Bronchial epithelial cell (primary cell): Measurements from ENCODE around the gene FLT3. TPM values are rescaled to one million over a fixed set of nuclear protein-coding genes. Genes with fewer than 3 reads are reported as not detected.
"Not testable (repeated sequence)": the region's sequence is repeated elsewhere in the genome, so short reads cannot be mapped to it uniquely, and the experiment has no call there.

Experiments
- DNase-seq: peaks from one replicate; pipeline ENCODE4 v3.0.0-alpha.2; 2010; ENCODE audit warnings: low read depth
- FAIRE-seq: peaks from 2 replicates; lab custom pipeline; 2011; peaks lifted over from hg19 to GRCh38; lab: Jason Lieb, UNC
- H3K27me3 ChIP-seq: 2 replicates; pipeline ENCODE4 v1.5.1; 2011; ENCODE audit warnings: low read length; ENCODE audit not compliant: control insufficient read depth, insufficient read depth
- H3K36me3 ChIP-seq: 2 replicates; pipeline ENCODE4 v1.5.1; 2011; ENCODE audit warnings: low read length; ENCODE audit not compliant: control insufficient read depth, insufficient read depth
- H3K4me3 ChIP-seq: 2 replicates; pipeline ENCODE4 v1.5.1; 2011; ENCODE audit warnings: mild to moderate bottlenecking, low read depth, low read length, control low read depth
- CTCF ChIP-seq: IDR thresholded peaks from 2 replicates; pipeline ENCODE4 v1.5.1; 2011; ENCODE audit warnings: mild to moderate bottlenecking, moderate library complexity, low read length, control low read depth, inconsistent platforms; ENCODE audit not compliant: insufficient read depth, severe bottlenecking
- total RNA-seq: library from RNA; depleted of rRNA; stranded (reverse); fragments of >200 nt; gene quantifications from 2 replicates; pipeline ENCODE4 v1.2.1, GENCODE V29; 2014

Gene FLT3
- total RNA-seq, 1 donor from 2014 or later: not detected

- FAIRE-seq (no peak), DNase-seq (no peak)
- TF ChIP-seq CTCF: no peak
- Histone ChIP-seq H3K36me3 (no peaks in the 10 kb centered on the region), H3K27me3 (no peaks in the 10 kb centered on the region), H3K4me3 (no peak overlapping the region)
These were observed 6.5 kb downstream of the FLT3 start for GRCh38 chr13:28093881-28094280.

DNA sequence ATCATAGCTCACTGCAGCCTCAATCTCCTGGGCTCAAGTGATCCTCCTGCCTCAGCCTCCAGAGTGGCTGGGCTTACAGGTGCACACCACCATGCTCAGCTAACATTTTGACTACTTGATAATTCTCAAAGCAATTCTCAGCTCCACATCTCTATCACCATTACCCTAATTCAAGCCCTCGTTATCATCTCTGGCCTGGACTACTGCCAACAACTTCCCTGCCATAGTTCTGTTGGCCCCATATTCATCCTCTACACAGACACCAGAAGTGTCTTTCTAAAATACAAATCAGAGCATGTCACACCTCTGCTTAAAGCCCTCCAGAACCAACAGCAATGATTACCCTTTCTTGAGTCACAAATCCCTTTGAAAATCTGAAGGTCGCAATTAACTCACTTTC, 7.9 kb downstream of the FLT3 start:
- FAIRE-seq (no peak), DNase-seq (no peak)
- TF ChIP-seq CTCF: no peak
- H3K4me3 ChIP-seq: no peak overlapping the region
- H3K36me3 ChIP-seq: no peaks in the 10 kb centered on the region
- H3K27me3 ChIP-seq: no peaks in the 10 kb centered on the region

- no peak for TF ChIP-seq CTCF
- FAIRE-seq: no peak
- DNase-seq: no peak
- Histone ChIP-seq H3K36me3 (no peaks in the 10 kb centered on the region), H3K27me3 (no peaks in the 10 kb centered on the region), H3K4me3 (no peak overlapping the region)
These were observed 11.3 kb downstream of the FLT3 start for GRCh38 chr13:28089065-28089464.

GRCh38 chr13:28077820-28078219, 22.6 kb downstream of the FLT3 start:
- not testable (repeated sequence) for H3K4me3 ChIP-seq, H3K36me3 ChIP-seq, FAIRE-seq, DNase-seq, H3K27me3 ChIP-seq

DNA sequence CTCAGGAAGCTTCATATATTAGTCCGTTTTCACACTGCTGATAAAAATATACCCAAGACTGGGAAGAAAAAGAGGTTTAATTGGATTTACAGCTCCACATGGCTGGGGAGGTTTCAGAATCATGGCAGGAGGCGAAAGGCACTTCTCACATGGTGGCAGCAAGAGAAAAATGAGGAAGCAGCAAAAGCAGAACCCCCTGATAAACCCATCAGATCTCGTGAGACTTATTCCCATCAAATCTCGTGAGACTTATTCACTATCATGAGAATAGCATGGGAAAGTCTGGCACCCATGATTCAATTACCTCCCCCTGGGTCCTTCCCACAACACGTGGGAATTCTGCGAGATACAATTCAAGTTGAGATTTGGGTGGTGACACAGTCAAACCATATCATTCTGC, 23.1 kb downstream of the FLT3 start:
- H3K27me3 ChIP-seq: no peaks in the 10 kb centered on the region
- H3K36me3 ChIP-seq: no peaks in the 10 kb centered on the region
- no peak for DNase-seq
- TF ChIP-seq CTCF: no peak
- no peak overlapping the region for H3K4me3 ChIP-seq
- FAIRE-seq: no peak

GRCh38 chr13:28071424-28071823, 29.0 kb downstream of the FLT3 start:
- H3K36me3 ChIP-seq: no peaks in the 10 kb centered on the region
- DNase-seq (no peak), FAIRE-seq (no peak)
- no peak for TF ChIP-seq CTCF
- H3K4me3 ChIP-seq: no peak overlapping the region
- H3K27me3 ChIP-seq: no peaks in the 10 kb centered on the region
